ENCODE results near the gene RSBN1. TPM values are rescaled to one million over a fixed set of nuclear protein-coding genes. Genes with fewer than 3 reads are reported as not detected.
A peak's percentile ranks its signal among the peaks of the same experiment; 100 is the strongest.

The RSBN1 gene
- total and polyA plus RNA-seq, 2 experiments from 2014 or later: 15.4 to 17.4 TPM

GRCh38 chr1:113835686-113836290, 23.5 kb upstream of the RSBN1 start:
- TF ChIP-seq CREB1 (CRISPR knock-in tag; IDR thresholded peaks at IDR 0.05; ENCODE audit: low read depth) (no peak), CTCF (conservative IDR thresholded peaks at IDR 0.05; ENCODE audit: low read depth in 2 of 2) (peak in 1 of 2 experiments; percentile 73; a peak in 3 of 4 replicates), ETS1 (IDR thresholded peaks at IDR 0.05) (no peak), EZH2phosphoT487 (IDR thresholded peaks at IDR 0.05; ENCODE audit: unreplicated experiment) (no peak), ZNF462 (CRISPR knock-in tag; IDR thresholded peaks at IDR 0.05) (no peak)
- no peak overlapping the region for H3K4me2 ChIP-seq
- no peaks in the 10 kb centered on the region for H4K20me1 ChIP-seq (replicated peaks; ENCODE audit: insufficient read depth)
- no peak overlapping the region for H3K27ac Mint-ChIP-seq
- H3K36me3 ChIP-seq (ENCODE audit: insufficient read depth): no peaks in the 10 kb centered on the region
- DNase-seq (ENCODE audit: low spot score) (peak; percentile 57), ATAC-seq (no peak)
- H3K9me2 ChIP-seq (ENCODE audit: insufficient read depth): no peaks in the 10 kb centered on the region
- H2AFZ ChIP-seq: no peak overlapping the region
- no peak overlapping the region for H3K27ac ChIP-seq (ENCODE audit: low read depth)
- no peaks in the 10 kb centered on the region for H3K9me3 Mint-ChIP-seq
- no peaks in the 10 kb centered on the region for H3K79me2 ChIP-seq (replicated peaks; ENCODE audit: insufficient read depth)
- no peaks in the 10 kb centered on the region for H3K27me3 ChIP-seq (ENCODE audit: insufficient read depth)
- no peaks in the 10 kb centered on the region for H3K36me3 Mint-ChIP-seq (ENCODE audit: low read depth)
- H3K4me3 Mint-ChIP-seq: no peak overlapping the region
- H3F3A ChIP-seq (replicated peaks; ENCODE audit: low read depth): no peaks in the 10 kb centered on the region
- peaks cover 6% of the 10 kb centered on the region for H3K27me3 Mint-ChIP-seq (ENCODE audit: insufficient read depth, low read depth, poor library complexity)
- no peaks in the 10 kb centered on the region for H3K4me1 Mint-ChIP-seq
- H3K4me1 ChIP-seq (ENCODE audit: insufficient read depth): no peaks in the 10 kb centered on the region
- H3K4me3 ChIP-seq: no peak overlapping the region
